Hippocampal formation (tissue), 2 donors: ENCODE data around the gene PCDHGB3.
"Not testable (repeated sequence)": the region's sequence is repeated elsewhere in the genome, so short reads cannot be mapped to it uniquely, and the experiment has no call there.

Source experiments
- DNase-seq, 2 donors: peaks; one replicate each; lab custom pipeline; 2025; lab: John Stamatoyannopoulos, UW

Gene PCDHGB3

GRCh38 chr5:141392429-141393198, 22.6 kb downstream of the PCDHGB3 start, which contains the start of gene PCDHGA8:
Gene PCDHGA8, plus strand, starts transcription at chr5:141392633. Its CDS starts 181 bp downstream, at chr5:141392814.
- DNase-seq = no peak

GRCh38 chr5:141393267-141393666, 23.2 kb downstream of the PCDHGB3 start:
- DNase-seq = no peak

GRCh38 chr5:141394401-141395187, 24.6 kb downstream of the PCDHGB3 start:
- not testable (repeated sequence) for DNase-seq

- DNase-seq = not testable (repeated sequence)
Measured at GRCh38 chr5:141397756-141398551, 27.9 kb downstream of the PCDHGB3 start, which contains the start of gene PCDHGB5. Gene PCDHGB5, plus strand, starts transcription at chr5:141397947. Its CDS starts 181 bp downstream, at chr5:141398128.

DNA sequence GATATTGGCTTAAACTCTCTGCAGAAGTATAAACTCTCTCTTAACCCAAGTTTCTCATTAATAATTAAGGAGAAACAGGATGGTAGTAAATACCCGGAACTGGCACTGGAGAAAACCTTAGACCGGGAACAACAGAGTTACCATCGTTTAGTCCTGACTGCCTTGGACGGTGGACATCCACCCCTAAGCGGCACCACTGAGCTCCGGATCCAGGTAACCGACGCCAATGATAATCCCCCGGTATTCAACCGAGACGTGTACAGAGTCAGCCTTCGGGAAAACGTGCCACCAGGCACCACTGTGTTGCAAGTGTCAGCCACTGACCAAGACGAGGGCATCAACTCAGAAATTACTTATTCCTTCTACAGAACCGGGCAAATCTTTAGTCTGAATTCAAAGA, 28.6 kb downstream of the PCDHGB3 start:
- no peak for DNase-seq

GRCh38 chr5:141399555-141400258, 29.7 kb downstream of the PCDHGB3 start:
- no peak for DNase-seq

DNA sequence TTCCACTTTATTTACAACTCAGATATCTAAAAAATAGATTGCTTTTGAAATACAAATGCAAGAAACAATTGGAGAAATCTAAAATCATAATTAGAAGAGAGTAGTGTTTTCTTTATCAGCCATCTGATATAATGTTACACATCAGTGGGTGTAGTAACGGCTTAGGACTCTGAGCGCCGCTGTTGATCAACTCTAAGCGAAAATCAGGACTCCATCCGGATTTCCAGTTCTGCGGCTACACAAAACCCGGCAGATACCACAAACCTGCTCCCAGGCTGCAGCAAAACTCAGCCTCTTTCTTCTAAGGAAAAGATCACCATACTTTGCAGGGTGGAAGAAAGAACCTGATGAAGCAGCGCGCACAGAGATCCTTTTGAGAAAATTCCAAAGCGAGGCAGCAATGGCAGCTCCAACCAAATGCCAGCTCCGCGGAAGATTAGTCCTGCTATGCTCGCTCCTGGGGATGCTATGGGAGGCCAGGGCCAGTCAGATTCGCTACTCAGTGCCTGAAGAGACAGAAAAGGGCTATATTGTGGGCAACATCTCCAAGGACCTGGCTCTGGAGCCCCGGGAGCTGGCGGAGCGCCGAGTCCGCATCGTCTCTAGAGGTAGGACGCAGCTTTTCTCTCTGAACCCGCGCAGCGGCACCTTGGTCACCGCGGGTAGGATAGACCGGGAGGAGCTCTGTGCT, 32.7 kb downstream of the PCDHGB3 start, which contains the start of gene PCDHGA9:
TSS of gene PCDHGA9 (plus strand) at position 226 of the 691 bp plus-strand sequence. CDS start at position 401, 175 bp downstream.
- no peak for DNase-seq

DNA sequence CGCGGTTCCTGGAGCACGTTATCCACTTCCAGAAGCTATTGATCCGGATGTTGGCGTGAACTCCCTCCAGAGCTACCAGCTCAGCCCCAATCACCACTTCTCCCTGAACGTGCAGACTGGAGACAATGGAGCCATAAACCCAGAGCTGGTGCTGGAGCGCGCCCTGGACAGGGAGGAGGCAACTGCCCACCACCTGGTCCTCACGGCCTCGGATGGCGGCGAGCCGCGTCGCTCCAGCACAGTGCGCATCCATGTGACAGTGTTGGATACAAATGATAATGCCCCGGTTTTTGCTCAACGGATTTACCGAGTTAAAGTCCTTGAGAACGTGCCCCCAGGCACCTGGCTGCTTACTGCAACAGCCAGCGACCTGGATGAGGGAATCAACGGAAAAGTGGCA, 33.3 kb downstream of the PCDHGB3 start:
- no peak for DNase-seq

DNA sequence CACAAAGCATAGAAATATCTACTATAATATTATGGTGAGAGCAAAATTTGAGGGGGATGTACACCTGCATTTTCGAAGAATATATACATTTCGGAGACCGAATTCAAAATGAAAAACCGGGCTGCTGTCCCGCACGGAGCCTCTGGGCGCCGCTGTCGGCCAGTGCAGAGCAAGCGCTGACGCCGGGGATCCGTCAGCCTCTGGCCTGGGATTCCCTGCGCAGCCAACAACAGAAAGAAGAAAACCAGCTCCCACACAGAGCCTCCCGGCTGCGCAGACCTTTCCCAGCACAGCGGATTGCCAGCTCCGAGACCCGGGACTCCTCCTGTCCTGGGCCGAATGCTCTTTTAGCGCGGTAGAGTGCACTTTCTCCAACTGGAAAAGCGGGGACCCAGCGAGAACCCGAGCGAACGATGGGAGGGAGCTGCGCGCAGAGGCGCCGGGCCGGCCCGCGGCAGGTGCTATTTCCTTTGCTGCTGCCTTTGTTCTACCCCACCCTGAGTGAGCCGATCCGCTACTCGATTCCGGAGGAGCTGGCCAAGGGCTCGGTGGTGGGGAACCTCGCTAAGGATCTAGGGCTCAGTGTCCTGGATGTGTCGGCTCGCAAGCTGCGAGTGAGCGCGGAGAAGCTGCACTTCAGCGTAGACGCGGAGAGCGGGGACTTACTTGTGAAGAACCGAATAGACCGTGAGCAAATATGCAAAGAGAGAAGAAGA, 37.9 kb downstream of the PCDHGB3 start, which contains the start of gene PCDHGB6:
TSS of gene PCDHGB6 (plus strand) at position 232 of the 716 bp plus-strand sequence. CDS start at position 414, 182 bp downstream.
- DNase-seq = not testable (repeated sequence)

DNA sequence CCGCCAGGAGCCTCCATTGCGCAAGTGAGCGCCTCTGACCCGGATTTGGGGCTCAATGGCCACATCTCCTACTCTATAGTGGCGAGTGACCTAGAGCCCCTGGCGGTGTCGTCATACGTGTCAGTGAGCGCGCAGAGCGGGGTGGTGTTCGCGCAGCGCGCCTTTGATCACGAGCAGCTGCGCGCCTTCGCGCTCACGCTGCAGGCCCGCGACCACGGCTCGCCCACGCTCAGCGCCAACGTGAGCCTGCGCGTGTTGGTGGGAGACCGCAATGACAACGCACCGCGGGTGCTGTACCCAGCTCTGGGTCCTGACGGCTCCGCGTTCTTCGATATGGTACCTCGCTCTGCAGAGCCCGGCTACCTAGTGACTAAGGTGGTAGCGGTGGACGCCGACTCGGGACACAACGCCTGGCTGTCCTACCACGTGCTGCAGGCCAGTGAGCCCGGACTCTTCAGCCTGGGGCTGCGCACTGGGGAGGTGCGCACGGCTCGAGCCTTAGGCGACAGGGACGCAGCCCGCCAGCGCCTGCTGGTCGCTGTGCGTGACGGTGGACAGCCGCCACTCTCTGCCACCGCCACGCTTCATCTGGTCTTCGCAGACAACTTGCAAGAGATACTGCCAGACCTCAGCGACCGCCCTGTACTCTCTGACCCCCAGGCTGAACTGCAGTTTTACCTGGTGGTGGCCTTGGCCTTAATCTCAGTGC, 39.7 kb downstream of the PCDHGB3 start:
- no peak for DNase-seq

DNA sequence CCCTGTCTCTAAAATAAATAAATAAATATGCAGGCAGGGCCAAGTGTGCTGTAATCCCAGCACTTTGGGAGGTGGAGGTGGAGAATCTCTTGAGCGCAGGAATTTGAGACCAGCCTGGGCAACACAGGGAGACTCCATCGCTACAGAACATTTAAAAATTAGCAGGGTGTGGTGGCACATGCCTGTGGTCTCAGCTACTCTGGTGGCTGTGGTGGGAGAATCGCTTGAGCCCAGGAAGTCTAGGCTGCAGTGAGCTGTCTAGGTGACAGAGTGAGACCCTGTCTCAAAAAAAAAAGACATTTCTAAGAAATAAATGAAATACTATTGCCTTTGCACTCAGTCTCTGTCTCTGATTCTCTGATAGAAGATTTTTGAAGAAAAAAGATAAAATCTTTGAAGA, 41.5 kb downstream of the PCDHGB3 start:
- no peak for DNase-seq

- DNase-seq = no peak
Measured at GRCh38 chr5:141412854-141413539, 43.0 kb downstream of the PCDHGB3 start, which contains the start of gene PCDHGA10. Gene PCDHGA10, plus strand, starts transcription at chr5:141412987. Its CDS starts 189 bp downstream, at chr5:141413176.

DNA sequence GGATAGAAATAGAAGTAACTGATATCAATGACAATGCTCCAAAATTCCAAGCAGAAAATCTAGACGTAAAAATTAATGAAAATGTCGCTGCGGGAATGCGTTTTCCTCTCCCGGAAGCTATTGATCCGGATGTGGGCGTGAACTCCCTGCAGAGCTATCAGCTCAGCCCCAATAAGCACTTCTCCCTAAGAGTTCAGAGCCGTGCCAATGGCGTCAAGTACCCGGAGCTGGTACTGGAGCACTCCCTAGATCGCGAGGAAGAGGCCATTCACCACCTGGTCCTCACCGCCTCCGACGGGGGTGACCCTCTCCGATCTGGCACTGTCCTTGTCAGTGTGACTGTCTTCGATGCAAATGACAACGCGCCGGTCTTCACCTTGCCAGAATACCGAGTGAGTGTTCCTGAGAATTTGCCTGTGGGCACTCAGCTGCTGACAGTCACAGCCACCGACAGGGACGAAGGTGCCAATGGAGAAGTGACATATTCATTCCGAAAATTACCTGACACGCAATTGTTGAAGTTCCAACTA, 43.6 kb downstream of the PCDHGB3 start:
- DNase-seq = no peak

- not testable (repeated sequence) for DNase-seq
Measured at GRCh38 chr5:141414548-141415274, 44.7 kb downstream of the PCDHGB3 start.

GRCh38 chr5:141415275-141415618, 45.2 kb downstream of the PCDHGB3 start:
- not testable (repeated sequence) for DNase-seq

DNA sequence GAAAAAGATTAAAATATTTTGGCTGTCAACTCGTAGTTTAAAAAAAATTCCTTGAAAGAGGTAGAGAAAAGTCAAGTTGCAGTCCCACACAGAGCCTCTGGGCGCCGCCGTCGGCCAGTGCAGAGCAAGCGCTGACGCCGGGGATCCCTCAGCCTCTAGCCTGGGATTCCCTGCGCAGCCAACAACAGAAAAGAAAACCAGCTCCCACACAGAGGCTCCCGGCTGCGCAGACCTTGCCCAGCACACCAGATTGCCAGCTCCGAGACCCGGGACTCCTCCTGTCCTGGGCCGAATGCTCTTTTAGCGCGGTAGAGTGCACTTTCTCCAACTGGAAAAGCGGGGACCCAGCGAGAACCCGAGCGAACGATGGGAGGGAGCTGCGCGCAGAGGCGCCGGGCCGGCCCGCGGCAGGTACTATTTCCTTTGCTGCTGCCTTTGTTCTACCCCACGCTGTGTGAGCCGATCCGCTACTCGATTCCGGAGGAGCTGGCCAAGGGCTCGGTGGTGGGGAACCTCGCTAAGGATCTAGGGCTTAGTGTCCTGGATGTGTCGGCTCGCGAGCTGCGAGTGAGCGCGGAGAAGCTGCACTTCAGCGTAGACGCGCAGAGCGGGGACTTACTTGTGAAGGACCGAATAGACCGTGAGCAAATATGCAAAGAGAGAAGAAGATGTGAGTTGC, 47.6 kb downstream of the PCDHGB3 start, which contains the start of gene PCDHGB7:
TSS of gene PCDHGB7 (plus strand) at position 184 of the 679 bp plus-strand sequence. CDS start at position 367, 183 bp downstream.
- DNase-seq = peak in 1 of 2 donors; percentile 31
